G401.6 (cell line): ENCODE results near the gene NCOA5.

Source experiments
- FAIRE-seq: peaks from 2 replicates; lab custom pipeline; 2012; peaks lifted over from hg19 to GRCh38; lab: Jason Lieb, UNC

The NCOA5 gene

GRCh38 chr20:46060301-46060881, 29.4 kb downstream of the NCOA5 start:
- no peak for FAIRE-seq

DNA sequence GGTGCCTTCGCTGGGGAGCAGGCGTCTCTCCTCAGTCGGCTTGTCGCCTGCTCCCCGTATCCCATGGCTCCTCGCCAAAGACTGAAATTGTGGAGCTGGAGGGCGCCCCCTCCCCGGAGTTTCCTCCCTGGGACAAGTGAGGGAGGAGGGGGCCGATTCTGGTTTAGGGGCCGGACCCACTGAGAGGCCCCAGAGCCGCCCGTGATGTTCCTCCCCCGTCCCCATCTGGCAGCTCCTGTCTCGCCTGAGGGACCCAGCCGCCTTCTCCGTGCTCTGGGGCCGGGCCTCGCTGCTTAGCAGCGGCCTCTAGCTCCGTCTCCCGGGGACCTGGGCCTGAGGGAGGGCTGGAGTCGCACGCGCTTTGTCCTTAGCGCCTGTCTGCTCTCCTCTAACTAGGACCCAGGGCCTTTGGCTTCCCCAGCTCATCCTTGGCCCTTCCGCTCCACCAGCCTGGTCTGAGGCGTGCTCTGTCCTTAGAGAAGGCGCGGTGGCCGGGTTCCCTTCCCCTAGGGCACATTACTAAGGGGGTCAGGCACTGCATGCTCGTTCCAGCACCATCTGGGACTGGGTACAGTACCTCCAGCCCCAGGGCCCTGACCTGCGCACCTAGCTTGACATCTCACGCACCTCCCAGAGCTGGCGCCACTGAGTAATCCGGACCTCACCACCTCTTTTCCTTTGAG, 31.0 kb downstream of the NCOA5 start:
- no peak for FAIRE-seq

DNA sequence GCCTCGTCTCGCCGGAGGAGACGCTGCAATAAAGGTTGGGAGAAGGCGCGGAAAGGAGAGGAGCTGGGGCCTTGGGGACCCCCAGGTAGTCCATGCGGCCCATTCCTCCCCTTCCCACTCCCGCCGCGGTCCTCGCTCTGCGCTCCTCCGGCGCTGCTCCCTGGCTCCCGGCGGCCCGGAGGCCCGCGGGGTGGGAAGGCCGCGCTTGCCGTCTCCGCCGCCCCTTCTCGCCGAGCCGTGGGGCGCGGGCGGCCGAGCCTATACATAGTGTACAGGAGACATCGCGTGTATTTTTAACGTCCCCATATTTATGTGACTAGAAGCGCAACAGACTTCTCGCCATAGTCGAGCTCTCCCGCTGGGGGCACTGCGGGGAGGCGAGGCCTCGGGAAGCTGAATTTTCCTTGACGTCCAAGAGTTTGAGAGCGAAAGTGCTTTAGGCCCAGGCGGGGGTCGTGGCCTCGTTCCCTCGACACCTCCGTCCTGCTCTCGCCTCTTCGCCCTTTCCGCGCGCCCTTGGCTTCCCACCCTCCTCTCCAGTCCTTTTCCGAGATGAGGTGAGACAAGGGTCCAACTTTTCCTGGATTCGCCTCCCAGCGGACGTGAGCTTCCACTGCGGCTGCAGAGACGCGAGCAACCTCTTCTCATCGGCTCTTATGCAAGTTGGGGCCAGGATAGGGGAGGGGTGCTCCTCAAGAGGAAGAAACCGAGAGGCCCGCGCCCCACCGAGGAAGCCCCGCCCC, 31.7 kb downstream of the NCOA5 start:
- FAIRE-seq, result no peak

- no peak for FAIRE-seq
Measured at GRCh38 chr20:46056970-46057855, 32.5 kb downstream of the NCOA5 start.

- no peak for FAIRE-seq
Measured at GRCh38 chr20:46056027-46056833, 33.5 kb downstream of the NCOA5 start.

DNA sequence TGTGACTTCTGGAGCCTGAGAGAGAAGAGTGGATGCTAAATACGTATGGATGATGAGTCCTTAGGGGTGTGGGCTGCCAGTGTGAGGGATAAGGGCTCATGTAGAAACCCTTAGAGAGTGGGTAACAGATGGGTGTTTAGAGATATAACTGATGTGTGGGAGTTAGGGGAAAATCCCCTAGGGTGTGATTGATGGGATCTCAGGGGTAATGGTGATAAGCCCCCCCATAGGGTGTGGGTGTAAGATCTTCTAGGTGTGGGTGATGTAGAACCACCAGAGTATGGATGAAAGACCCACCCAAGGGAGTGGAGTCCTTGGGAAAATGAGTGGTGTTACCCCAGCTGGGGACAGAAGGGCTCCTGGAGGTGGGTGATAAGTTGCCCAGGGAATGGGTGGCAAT, 34.5 kb downstream of the NCOA5 start:
- FAIRE-seq, result no peak

DNA sequence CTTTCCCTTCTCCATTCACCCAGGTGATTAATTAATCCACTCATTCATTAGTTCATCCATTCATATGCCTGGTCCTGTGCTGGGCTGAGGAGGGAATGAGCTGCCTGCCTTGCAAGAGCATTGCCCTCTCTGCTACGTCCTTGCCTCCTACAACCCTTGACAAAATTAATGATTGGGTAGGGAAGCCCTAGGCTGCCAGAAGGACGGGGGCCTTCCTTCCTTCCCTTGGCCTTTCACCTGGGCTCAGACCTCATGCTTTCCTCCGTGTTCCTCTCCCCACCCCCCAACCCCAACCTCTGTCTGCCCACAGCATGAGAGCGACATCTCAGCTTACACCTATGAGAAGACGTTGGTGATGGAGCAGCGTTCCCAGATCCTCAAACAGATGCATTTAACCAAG, 35.2 kb downstream of the NCOA5 start:
- FAIRE-seq, result no peak

DNA sequence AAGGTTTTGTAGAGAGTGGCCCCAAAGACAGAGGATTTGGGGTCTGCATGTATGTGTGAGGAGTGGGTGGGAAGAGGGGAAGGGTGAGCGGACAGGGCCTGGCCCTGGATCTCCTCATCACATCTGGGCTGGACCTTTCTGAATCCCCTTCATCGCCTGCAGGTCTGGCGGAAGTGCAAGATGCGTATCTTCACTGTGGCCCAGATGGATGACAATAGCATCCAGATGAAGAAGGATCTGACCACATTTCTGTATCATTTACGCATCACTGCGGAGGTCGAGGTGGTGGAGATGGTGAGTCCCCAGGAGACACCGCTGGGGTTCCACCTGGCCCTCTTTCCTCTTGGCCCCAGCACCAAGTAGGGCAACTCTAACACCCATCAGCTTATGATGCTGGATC, 36.3 kb downstream of the NCOA5 start:
- no peak for FAIRE-seq

GRCh38 chr20:46051556-46052308, 38.0 kb downstream of the NCOA5 start:
- no peak for FAIRE-seq

- no peak for FAIRE-seq
Measured at GRCh38 chr20:46050885-46051284, 38.9 kb downstream of the NCOA5 start.

DNA sequence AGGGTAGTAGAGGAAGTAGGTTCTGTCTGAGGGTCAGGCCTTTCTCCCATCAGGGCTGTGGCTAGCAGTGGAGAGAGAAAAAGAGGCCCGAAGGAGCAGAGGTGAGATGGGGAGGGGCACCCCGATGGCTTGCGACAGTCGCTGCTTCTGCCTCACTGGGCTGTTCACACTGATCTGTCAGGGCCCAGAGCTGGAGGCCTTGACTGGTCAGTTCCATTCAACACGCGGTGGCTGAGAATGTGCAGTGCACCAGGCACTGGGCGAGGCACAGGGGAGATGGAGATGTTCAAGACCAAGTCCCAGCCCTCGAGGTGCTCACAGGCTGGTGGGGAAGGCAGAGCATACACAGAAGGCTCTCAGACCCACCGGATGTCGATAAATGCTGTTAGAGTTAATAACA, 39.3 kb downstream of the NCOA5 start:
- FAIRE-seq, result no peak

- no peak for FAIRE-seq
Measured at GRCh38 chr20:46049815-46050214, 39.9 kb downstream of the NCOA5 start.

GRCh38 chr20:46049190-46049589, 40.6 kb downstream of the NCOA5 start:
- FAIRE-seq, result no peak

- FAIRE-seq, result no peak
Measured at GRCh38 chr20:46047821-46048220, 41.9 kb downstream of the NCOA5 start.

DNA sequence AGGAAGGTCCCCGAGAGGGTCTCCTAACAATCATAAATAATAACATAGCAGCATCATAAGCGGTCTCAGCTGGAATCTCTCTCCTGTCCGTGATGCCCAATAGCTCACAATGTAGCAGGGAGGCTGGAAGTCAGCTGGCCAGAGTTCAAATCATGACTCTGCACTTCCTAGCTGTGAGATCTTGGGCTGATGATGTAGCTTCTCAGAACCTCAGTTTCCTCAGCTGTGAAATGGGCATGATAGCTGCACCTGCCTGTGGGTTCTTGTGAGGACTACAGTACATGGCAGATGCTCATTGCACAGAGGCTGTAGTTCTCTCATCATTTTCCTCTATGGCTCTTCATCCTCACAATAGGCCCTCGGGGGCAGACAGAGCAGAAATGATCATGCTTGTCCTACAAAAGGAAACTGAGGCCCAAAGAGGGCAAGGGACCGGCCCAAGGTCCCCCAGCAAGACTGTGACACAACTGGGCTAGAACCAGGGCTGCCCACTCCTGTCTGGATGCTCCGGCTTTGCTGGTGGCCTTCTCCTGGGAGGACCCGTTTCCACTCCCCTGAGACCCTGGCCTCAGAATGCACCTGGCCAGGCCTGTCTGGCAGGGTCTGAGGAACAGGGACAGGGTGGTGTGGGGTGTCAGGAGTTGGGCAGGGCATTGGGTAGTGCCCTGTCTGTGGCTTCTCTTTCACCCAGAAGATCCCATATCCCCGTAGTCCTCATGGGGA, 43.0 kb downstream of the NCOA5 start:
- no peak for FAIRE-seq

DNA sequence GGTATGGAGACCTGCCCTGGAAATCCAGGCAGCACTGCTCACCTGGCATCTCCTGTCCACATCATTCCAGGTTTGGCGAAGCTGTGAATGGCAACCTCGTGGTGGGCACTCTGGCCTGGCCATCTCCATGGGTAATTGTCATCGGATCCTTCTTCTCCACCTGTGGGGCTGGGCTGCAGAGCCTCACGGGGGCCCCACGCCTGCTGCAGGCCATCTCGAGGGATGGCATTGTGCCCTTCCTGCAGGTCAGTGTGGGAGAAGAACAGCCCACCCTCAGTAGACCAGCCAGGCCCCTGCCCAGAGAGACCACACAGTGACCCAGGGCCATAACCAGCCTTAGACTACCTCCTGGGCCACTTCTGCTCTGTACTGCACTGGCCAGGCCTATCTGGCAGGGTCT, 44.9 kb downstream of the NCOA5 start:
- no peak for FAIRE-seq

DNA sequence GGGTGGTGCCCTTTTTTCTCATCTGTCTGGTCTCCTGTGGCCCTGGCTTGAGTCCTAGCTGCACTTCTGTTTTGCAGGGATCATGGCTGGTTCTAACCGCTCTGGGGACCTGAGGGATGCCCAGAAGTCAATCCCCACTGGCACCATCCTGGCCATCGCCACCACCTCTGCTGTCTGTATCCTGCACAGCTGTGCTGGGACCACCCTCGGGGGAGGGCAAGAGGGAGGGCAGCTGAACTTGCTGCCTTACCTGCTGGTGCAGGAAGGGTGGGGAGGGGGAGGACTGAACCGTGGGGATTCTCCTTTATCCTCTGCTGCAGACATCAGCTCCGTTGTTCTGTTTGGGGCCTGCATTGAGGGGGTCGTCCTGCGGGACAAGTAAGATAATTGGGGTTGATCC, 46.2 kb downstream of the NCOA5 start:
- no peak for FAIRE-seq

DNA sequence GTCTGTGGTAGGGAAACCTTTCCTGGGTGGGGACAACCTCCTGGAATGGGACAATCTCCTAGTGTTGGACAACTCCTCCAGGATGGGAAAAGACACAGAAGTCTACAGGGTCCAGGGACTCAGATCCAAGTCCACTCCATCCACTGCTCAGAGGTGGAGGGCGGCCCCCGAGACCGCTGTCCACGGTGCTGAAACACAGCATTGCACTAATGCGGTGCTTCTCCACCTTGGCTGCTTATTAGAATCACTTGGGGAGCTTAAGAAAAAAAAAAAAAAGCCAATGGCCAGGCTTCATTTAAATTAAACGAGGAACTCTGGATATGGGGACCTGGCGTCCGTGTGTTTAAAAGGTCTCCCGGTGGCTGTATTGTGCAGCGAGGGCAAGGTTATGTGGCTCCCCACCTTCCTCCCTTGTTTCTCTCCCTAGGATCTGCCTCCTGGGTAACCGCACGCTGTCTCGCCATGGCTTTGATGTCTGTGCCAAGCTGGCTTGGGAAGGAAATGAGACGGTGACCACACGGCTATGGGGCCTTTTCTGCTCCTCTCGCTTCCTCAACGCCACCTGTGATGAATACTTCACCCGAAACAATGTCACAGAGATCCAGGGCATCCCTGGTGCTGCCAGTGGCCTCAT, 48.7 kb downstream of the NCOA5 start:
- FAIRE-seq, result no peak

DNA sequence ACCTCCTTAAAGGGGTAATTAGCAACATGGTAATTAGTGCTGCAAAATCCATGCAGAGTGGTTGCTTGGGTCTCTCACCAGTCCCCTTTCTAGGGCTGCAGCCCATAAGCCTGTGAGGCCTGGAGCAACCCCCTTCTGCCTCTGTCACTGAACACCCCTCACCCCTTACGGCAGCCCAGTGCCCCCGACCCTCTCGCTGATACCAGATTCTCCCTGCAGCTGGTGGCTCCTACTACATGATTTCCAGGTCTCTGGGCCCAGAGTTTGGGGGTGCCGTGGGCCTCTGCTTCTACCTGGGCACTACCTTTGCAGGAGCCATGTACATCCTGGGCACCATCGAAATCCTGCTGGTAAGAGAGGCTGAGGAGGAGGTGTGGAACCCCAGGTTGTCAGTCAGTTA, 52.7 kb downstream of the NCOA5 start:
- FAIRE-seq, result no peak

DNA sequence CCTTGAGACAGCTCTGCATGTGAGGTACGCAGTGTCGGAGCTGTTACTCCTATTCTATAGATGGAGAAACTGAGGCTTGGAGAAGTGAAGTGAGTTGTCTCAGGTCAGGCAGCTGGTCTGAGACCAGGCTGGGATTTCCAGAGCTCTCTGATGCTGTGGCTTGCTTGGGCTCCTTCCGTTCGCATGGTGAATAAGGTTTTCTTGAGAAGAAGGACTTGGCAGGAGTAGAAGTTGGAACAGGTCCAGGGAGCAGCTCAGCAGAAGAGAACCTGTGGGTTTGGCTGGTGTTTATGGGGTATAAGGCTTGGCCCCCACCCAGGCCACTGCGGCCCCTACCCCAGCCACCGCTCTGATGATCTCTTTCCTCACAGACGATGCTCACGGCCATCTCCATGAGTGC, 53.4 kb downstream of the NCOA5 start:
- FAIRE-seq, result no peak
